Measurements from ENCODE around the gene SDR39U1. TPM values are rescaled to one million over a fixed set of nuclear protein-coding genes. Genes with fewer than 3 reads are reported as not detected.
"Not testable (repeated sequence)": the region's sequence is repeated elsewhere in the genome, so short reads cannot be mapped to it uniquely, and the experiment has no call there.

Gene SDR39U1
- total RNA-seq, 1 donor from 2014 or later = 61.6 TPM

GRCh38 chr14:24463017-24463883, 20.7 kb upstream of the SDR39U1 start:
- Histone ChIP-seq H3K27me3 (ENCODE audit: low read depth) (no peaks in the 10 kb centered on the region), H3K36me3 (no peaks in the 10 kb centered on the region), H3K27ac (no peak overlapping the region), H3K9me3 (no peaks in the 10 kb centered on the region), H3K4me3 (no peak overlapping the region), H3K4me1 (no peaks in the 10 kb centered on the region)
- TF ChIP-seq CTCF (IDR thresholded peaks at IDR 0.05) = no peak
- DNase-seq (no peak), ATAC-seq (no peak)
- intact Hi-C loops (cut with DNase I) = no loop called here

GRCh38 chr14:24461336-24461735, 18.8 kb upstream of the SDR39U1 start:
- no peaks in the 10 kb centered on the region for H3K27me3 ChIP-seq (ENCODE audit: low read depth)
- no peaks in the 10 kb centered on the region for H3K9me3 ChIP-seq
- no peak for TF ChIP-seq CTCF (IDR thresholded peaks at IDR 0.05)
- H3K4me3 ChIP-seq = no peak overlapping the region
- no peak for DNase-seq
- intact Hi-C loops (cut with DNase I) = no loop called here
- H3K27ac ChIP-seq = no peak overlapping the region
- no peaks in the 10 kb centered on the region for H3K36me3 ChIP-seq
- H3K4me1 ChIP-seq = no peaks in the 10 kb centered on the region
- ATAC-seq = no peak

DNA sequence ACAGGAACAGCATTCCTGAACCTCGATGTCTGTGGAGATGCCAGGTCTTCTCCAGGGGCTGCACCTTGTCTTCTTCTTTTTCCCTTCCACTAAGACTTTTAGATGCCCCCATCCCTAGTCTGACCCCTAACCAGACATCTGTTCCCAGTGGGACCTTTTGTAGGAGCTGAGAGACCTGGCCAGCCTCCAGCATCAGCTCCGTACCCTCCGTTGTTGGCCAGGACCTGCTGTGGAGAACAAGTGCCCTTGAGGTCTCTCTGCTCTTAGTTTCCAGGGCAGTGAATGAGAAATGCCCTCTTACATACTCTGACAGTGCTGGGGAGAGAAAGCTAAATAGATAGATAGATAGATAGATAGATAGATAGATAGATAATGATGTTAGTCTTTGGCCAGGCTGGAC, 16.8 kb upstream of the SDR39U1 start:
- DNase-seq = no peak
- no peak overlapping the region for H3K27ac ChIP-seq
- intact Hi-C loops (cut with DNase I) = no loop called here
- no peaks in the 10 kb centered on the region for H3K36me3 ChIP-seq
- no peaks in the 10 kb centered on the region for H3K27me3 ChIP-seq (ENCODE audit: low read depth)
- no peaks in the 10 kb centered on the region for H3K9me3 ChIP-seq
- no peak for ATAC-seq
- H3K4me1 ChIP-seq = no peaks in the 10 kb centered on the region
- no peak overlapping the region for H3K4me3 ChIP-seq
- no peak for TF ChIP-seq CTCF (IDR thresholded peaks at IDR 0.05)

DNA sequence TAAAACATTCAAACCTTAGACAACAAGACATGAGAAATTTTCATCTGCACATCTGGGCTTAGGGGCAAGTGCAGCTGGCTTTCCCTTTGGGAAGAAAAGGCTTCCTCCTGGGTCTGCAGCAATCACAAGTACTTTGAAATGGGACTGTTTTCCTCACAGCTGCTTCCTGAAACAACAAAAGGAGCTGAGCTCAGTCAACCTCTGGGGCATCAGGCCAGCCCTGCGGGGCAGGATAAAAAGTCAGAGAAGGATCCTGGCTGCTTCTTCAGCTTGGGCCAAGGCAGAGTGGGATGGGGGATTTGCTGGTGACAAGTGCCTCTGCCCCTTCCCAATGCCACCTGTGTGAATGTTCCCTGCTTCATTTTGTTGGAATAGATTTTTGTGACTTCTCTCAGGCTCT, 16.2 kb upstream of the SDR39U1 start:
- no peak for ATAC-seq
- no peaks in the 10 kb centered on the region for H3K4me1 ChIP-seq
- no peak for DNase-seq
- intact Hi-C loops (cut with DNase I) = no loop called here
- H3K27me3 ChIP-seq (ENCODE audit: low read depth) = no peaks in the 10 kb centered on the region
- H3K27ac ChIP-seq = no peak overlapping the region
- H3K9me3 ChIP-seq = no peaks in the 10 kb centered on the region
- no peak for TF ChIP-seq CTCF (IDR thresholded peaks at IDR 0.05)
- H3K4me3 ChIP-seq = no peak overlapping the region
- H3K36me3 ChIP-seq = no peaks in the 10 kb centered on the region

GRCh38 chr14:24456980-24457379, 14.4 kb upstream of the SDR39U1 start:
- Histone ChIP-seq H3K4me1 (no peaks in the 10 kb centered on the region), H3K36me3 (no peaks in the 10 kb centered on the region), H3K9me3 (no peaks in the 10 kb centered on the region), H3K27me3 (ENCODE audit: low read depth) (no peaks in the 10 kb centered on the region), H3K4me3 (no peak overlapping the region), H3K27ac (no peak overlapping the region)
- intact Hi-C loops (cut with DNase I) = no loop called here
- no peak for TF ChIP-seq CTCF (IDR thresholded peaks at IDR 0.05)
- DNase-seq (no peak), ATAC-seq (no peak)

DNA sequence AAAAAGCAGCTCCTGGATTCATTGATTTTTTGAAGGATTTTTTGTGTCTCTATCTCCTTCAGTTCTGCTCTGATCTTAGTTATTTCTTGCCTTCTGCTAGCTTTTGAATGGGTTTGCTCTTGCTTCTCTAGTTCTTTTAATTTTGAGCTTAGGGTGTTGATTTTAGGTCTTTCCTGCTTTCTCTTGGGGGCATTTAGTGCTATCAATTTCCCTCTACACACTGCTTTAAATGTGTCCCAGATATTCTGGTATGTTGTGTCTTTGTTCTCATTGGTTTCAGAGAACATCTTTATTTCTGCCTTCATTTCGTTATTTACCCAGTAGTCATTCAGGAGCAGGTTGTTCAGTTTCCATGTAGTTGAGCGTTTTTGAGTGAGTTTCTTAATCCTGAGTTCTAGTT, 8.3 kb upstream of the SDR39U1 start:
- H3K27ac ChIP-seq; H3K4me3 ChIP-seq; H3K9me3 ChIP-seq; intact Hi-C loops (cut with DNase I); ATAC-seq; DNase-seq; H3K27me3 ChIP-seq (ENCODE audit: low read depth); H3K36me3 ChIP-seq; H3K4me1 ChIP-seq: not testable (repeated sequence)
